Hindlimb muscle (tissue), 1 donor: ENCODE measurements around the gene LEMD2. TPM values are rescaled to one million over a fixed set of nuclear protein-coding genes. Genes with fewer than 3 reads are reported as not detected.
A peak's percentile ranks its signal among the peaks of the same experiment; 100 is the strongest.
"Not testable (repeated sequence)": the region's sequence is repeated elsewhere in the genome, so short reads cannot be mapped to it uniquely, and the experiment has no call there.

Experiments
- DNase-seq: peaks from one replicate; pipeline ENCODE4 v3.0.0-alpha.2; 2013
- polyA plus RNA-seq: library from polyadenylated mRNA; unstranded; fragments of 120-200 nt; gene quantifications from one replicate; pipeline ENCODE4 v1.2.1, GENCODE V29; 2013; ENCODE audit not compliant: insufficient read length

The LEMD2 gene
- 39.8 TPM for polyA plus RNA-seq

DNA sequence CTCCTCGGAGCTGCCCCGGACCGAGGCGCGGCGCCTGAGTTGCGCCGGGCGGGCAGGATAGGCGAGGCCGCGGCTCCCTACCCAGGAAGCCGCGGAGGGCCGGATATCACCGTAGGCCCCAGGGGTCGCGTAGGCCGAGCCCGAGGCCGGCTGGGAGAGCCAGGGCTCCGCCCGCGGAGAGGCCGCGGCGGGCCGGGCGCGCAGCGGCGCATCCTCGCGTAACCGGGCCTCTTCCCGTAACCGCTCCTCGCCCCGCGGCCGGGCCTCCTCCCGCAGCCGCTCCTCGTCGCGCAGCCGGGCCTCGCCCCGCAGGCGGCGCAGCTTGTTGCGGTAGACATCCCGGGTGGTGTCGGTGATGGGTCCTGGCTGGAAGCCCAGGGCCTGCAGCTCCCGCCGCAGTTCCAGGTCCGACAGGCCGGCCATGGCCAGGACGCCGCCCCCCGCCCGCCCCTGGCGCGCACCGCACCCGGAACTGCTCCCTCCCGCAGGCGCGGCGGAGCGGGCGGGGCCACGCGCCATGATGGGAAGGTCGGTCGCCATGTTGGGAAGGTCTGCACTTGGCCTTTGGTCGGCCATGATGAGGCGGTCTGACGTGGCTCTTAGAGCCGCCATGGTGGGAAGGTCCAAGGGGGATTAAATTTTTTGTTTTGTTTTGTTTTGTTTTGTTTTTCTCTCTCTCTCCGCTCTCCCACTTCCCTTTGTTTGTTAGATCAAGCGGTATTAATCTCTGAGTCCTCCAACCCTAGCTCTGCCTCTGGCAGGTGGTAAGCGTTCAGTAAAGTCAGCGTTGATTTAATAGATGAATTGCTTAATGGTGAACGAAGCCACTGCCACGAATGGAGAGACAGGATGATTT lies at the start of gene LEMD2:
LEMD2 (minus strand) TSS at position 437 of the 856 bp plus-strand sequence; CDS start at position 423, 14 bp downstream.
- DNase-seq: peak; percentile 97

DNA sequence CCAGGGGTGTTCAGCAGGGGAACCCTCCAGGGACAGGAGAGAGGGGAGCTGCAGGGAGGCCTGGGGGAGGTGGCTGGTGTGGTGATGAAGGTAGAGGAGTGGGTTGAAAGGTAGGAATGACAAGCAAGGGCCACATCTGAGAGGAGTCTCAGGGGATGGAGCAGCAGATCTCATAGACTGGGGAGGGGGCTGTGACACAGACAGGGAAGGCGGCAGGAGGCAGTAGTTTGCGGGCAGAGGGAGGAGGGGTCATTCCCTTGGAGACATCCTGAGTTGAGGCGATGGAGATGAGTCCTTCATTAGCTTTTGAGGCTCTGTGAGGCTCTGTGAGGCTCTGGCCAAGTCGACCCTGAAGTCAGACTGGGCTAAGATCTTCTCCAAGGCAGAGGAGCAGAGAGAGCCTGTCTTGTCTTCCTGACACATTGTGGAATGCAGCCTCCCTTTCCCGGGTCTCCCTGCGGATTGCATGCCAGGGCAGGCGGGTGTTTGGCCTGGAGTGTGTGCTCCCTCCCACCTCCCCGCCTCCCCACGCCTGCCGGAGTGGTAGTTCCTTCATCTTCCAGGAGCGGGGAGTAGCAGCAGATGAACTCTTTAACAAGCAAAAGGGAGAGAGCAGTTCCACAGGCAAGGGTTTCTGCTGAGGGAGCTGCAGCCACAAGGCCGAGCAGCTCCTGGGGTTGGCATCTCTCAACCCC lies 49.2 kb upstream of the LEMD2 start:
- no peak for DNase-seq

DNA sequence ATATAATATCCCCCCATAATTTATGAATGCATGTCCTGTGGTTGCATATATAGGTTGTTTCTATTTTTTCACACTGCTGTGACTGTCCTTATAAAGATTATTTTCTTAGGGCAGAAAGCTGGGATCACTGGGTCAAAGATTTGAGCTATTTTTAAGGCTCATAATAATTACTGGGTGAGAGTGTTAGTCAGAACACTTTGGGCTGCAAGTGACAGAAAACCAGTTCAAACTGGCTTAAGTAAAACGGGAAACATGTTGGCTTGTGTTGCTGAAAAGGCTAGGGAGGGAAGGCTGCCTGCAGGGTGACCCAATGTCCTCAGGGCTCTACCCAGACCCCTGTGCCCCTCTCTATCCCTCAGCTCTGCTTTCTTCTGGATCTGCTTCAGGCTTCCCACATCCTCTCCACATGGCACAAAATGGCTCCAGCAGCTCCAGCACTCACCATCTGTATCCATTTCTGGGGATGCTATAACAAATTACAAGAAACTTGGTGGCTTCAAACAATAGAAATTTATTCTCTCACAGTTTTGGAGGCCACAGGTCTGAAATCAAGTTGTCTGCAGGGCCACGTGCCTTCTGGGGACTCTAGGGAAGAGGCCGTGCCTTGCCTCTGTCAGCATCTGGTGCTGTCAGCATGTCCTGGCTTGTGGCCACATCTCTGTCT lies 48.0 kb upstream of the LEMD2 start:
- no peak for DNase-seq

DNA sequence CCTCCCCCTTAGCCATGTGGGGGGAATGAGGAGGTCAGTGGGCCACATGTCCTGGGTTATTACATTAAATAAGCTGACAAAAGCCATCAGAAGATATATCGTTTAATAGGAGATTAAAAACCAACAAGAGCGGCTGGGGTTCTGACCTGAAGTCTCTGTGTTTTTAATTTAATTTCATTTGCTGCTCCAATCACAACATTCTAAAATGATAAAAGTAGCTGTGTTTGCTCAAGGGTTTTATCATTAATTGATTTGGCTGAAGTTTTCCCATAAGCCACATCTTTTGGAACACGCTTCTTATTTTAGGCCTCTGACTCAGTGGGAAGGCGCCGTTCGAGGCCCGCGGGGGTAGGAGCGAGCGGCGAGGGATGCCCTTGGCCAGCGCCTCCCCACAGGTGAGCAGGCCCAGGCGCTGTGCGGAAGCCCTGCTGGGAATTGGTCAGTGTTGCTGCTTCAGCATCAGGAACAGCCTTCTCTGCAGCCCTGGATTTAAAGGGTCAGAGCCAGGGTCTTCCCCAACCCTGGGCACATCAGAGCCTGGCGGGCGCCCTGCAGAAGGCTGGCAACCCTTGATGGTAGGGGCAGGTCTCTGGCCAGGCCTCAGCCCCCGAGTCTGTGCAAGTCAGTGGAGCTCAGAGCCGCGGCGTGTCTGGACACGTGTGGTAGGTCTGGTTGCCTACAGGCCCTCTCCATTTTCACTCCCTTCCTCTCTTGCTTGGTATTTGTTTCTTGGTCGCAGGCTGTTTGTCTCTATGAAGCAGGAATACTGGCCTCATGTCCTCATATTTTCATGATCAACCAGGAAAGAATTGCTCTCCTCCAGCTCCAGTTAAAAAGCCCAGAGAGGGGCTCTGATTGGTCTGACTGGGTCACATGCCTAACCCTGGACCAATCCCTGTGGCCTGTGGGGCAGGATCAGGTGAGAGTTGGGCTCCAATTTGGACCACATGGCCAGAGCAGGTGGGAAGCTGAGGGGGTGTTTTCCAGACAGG lies 45.8 kb upstream of the LEMD2 start:
- no peak for DNase-seq

DNA sequence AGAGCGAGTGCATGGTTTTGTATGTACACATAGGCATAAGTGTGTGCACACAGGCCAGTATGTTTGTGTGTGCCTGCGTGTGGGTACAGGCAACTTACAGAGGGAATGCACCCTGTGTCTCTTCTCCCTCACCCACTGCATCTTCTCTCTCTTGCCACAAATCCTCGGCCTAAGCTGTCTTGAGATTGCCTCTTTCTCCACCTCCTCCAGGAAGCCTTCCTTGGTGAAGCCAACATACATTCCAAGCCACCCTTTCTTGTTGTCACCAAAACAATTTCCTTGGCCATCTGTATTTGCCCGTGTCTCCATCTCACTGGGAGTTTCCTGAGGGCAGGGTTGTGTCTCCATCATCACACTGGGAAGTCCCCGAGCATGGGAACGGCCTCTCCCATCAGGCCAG lies 44.7 kb upstream of the LEMD2 start:
- DNase-seq: no peak

DNA sequence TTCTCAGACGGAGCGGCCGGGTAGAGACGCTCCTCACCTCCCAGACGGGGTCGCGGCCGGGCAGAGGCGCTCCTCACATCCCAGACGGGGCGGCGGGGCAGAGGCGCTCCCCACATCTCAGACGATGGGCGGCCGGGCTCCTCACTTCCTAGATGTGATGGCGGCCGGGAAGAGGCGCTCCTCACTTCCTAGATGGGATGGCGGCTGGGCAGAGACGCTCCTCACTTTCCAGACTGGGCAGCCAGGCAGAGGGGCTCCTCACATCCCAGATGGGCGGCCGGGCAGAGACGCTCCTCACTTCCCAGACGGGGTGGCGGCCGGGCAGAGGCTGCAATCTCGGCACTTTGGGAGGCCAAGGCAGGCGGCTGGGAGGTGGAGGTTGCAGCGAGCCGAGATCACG lies 43.9 kb upstream of the LEMD2 start:
- DNase-seq: not testable (repeated sequence)

DNA sequence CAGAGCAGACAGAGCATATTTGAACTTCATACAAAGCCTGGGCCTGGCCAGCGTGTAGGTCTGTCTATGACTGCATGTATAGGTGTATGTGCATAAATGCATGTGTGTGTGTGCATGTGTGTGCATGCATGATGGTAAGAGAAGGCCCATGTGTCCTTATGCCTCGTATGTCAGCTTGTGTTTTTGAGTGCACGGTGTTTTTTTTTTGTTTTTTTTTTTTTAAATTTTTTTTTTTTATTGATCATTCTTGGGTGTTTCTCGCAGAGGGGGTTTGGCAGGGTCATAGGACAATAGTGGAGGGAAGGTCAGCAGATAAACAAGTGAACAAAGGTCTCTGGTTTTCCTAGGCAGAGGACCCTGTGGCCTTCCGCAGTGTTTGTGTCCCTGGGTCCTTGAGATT lies 42.8 kb upstream of the LEMD2 start:
- not testable (repeated sequence) for DNase-seq

DNA sequence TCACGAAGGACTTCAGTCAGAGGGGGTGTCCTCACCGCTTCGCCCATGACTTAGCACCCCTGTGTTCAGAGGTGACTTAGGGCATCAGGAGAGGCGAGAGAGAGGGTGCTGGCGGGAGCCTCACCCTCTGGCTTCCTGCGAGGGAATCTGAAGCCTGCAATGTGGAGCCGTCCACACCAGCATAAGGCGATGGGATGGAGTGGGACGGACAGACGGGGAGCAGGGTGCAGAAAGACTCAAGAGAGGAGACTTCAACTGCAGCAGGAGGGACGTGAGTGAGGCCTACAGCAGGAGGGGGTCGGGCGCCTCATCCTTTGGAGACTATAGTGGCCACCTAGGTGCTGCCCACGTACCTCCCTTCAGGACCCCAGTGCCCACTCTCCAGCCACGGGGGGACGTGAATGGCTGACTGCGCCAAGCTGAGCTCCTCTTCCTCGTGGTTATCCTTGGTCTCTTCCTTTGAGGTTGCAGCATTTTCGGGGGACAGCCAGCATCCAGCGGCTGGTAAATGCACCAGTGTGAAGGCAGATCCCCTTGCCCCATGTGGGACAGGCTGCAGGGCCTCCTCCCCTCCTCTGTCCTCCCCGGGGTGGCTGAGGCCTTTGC lies 41.8 kb upstream of the LEMD2 start:
- no peak for DNase-seq

DNA sequence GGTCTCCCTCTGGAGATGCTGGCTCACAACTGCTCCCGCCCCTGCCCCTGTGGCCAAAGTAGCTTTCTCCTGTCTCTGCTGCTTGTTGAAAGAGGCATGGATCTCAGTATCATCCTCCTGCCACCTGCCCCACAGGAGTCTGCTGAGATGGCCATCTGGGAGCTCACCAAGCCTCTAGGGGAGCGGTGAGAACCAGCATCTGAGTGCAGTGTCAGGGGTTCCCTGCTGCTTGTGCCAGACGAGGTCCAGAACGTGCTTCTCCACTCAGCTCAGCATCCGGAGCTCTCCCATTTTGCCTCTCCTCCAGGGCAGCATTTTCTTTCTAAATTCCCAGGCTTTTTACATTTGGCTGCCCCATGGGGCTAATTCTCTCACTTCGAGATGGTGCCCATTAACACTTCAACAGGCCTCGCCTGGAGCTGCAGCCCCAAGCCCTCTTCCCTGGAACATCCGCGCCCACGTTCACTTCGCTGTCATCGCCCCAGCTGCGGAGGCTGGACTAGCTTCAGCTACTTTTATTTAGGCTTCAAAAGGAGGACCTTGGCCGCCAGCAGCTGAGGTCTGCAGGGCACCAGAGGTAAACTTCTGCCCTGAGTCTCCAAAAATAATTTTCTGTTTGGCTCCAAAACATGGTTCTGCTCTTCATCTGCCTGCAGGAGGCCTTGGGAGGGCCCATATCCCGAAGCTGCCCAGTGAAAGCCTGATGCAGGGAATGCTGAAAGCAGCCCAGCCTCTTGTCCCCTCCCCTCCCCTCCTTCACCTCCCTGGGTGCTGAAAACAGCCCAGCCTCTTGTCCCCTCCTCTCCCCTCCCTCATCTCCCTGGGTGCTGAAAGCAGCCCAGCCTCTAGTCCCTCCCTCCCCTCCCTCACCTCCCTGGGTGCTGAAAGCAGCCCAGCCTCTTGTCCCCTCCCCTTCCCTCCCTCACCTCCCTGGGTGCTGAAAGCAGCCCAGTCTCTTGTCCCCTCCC lies 40.1 kb upstream of the LEMD2 start:
- DNase-seq: no peak

DNA sequence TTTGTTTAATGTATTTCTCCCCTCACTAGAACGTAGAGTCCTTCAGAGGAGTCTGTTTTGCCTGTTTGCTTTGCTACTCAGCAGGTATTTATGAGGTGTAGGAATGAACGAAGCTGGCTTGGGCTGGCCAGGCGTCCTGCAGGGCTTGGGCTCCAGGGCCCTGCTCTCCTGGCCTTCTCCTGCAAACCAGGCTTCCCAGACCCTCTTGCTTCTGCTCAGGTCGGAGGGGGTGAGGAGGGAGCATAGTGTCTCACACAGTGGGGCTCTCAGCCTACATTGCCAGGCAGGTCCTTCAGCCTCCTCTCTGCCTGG lies 39.5 kb upstream of the LEMD2 start:
- no peak for DNase-seq

DNA sequence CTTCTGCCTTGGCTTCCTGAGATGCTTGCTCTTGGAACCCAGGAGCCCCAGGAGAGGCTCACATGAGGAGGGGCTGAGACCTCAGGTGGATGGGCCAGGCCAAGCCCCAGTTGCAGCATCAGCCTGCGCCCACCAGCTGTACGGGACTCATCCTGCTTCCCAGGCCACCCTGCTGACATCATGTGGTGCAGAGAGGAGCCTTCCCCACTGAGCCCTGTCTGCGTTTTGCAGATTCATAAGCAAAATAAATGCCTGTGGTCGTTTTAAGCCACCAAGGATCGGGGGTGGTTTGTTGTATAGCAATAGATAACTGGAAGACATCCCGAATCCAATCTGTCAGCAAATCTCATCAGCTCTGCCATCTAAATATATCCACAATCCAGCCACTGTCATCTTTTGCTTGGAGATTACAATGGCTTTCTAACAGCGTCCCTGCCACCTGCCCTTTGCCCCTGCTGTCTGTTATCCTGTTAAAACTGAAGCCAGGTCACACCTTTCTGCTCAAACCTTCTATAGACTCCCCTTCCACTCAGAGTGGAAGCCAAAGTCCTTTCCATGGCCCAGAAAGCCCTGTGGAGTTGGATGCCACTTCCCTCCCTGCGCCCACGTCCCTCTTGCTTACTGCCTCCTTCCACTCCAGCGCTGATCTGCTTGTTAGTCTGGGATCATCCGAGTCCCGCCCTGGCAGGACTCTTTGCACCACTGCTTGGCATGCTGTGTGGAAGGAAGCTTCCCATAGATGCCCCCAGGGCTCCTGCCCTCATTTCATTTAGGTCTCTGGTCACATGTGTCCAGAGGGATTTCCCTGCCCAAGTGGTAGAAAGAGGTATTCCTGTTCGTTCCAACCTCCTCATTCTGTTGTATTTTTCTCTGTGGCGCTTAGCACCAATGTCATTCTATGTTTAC lies 38.9 kb upstream of the LEMD2 start:
- DNase-seq: no peak

DNA sequence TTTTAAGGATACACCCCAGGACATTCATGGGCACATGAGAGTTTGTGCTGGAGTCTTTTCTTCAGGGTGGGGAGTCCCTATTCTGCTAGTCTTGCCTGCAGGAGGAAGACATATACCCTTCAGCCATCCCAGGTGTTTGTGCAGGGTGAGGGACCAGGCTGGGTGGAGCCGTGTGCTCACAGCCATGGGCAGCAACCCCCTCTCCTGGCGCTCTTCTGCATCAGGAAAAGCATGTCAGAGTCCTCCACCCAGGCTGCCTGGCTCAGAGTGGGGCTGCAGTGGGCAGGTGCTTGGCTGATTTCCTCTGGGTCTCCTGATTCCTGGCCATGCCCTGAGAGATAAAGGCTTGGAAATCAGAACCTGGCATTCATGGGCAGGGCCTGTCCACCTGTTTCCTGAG lies 37.6 kb upstream of the LEMD2 start:
- DNase-seq: no peak

DNA sequence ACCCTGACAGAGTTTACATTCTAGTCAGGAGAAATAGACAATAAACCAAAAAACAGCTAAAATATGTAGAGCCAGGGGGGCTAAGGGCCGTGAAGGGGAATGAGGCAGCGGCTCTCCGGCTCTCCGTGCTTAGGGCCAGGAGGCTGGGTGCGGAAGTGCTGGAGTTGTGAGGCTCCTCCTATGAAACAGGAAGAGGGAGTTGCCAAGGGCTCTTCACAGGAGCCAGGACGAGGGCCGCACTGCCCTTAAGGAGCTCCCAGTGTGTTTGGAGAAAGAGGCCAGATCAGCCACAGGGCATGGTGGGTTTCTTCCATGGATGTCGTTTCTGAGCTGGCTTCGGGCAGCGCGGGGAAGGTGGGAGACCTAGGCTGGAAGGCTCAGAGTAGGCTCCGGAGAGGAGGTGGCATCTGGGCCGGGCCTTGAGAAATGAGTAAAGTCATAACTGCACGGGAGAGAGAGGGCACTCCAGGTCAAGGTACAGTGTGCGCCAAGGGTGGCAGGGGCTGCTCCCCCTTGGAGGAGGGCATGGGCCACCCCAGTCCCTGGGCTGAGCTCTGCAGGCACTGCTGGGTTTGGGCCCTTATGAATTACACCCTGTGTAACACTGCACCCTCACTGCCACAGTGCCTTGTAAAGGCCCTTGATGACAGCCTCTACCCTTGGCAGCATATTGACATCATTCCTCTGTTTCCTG lies 35.7 kb upstream of the LEMD2 start:
- peak; percentile 24 for DNase-seq

DNA sequence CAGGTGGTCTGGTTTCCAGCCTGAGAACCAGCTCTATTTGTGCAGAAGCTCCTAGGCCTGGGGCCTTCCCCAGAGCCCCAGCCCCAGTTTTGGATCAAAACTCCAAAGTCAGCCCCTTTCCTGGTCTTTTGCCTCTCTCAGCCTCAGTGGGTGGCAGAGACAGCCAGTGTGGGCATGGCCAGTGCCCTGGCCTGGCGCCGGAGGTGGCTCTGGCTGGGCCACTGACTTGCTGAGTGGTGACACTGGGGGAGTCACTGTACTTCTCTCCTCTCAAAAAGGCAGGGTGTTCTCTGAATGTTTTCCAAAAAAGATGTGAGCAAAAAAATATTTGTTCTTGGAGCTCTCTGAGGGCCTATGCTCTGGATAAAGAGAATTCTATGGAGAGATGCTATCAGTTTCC lies 34.9 kb upstream of the LEMD2 start:
- DNase-seq: no peak

DNA sequence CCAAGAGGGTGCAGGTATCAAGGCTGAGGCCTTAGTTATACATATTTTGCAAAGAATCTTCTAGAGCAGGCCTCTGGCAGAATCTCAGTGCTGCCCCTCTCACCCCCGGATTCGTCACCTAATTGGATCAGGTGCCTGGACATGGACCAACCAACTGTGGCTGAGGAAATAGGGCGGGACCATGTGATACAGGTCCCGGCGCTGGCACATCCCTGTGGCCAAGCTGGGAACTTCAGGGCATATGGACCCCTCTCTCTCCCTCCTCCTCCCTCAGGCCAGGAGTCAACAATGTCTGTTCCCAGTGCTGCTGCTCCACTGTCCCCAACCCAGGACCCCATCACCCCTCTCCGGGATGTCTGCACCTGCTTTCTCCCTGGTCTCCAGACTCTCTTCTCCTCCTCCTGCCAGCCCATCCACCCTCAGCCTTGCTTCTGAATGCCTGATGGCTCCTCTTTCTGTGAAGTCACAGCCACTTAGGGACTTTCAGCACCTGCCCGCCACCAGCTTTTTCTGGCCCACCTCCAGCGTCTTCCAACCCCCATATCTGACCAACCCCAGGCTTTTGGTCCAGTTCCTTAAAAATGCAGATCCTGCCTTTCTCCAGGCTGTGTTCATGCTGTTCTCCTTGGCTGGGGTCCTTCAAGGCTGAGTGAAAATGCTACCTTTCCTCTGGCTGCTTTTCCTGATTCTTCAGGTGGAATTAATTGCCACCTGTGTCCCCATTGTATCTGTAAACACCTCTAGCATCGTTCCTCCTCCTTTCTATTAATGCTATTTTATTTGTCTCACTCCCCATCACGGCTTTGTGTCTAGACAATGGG lies 33.9 kb upstream of the LEMD2 start:
- no peak for DNase-seq

DNA sequence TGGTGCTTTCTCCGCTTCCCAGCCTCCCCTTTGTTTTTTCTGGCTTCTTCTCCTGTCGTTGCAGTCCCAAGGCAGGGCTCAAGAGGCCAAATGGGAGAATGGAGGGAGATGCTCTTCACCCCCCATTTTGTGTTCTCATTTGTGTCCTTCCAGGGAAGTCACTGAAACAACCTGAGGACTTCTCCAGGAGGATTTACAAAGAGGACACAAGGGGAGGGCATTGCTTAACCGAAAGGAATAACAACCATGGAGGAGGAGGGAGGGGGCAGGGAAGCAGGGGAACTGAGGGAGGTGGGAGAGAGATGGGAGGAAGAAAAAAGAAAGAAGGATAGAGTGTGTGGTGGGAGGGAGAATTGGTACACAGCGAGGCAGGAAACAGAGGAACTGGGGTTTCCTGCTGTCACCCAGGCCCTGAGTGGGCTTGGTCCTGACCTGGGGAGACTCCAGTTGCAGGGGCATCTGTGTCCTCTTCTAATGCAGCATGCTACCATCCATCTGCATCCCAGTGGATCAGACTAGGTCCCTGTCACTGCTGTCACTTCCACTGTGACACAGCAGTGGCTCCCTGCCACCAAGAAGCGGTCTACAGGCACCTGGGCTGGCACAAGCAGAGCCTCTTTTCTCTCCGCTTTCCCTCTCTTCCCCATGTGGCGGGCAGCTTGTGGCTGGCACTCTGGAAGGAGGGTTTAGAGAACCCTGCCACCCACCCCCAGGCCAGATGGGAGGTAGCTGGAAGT lies 32.0 kb upstream of the LEMD2 start:
- DNase-seq: no peak

DNA sequence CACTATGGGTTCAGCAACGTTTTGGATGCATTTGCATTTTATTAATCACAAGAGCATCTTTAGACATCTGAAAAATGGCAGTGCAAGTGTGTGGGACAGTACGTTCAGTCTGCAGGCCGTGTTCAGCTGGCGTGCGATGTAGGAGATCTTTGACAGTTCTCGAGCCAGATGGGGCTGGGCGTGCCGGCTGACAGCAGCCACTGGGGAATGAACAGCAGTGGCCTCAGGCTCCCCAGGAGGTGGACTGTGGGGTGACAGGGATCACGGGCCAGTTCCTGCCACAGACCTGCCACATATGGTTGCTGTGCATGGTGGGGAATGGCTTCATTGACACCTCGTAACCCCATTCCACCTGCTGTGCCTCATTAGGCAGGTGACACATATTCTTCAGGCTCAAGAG lies 31.3 kb upstream of the LEMD2 start:
- no peak for DNase-seq
